ENCODE data around the gene PIP5K1A. TPM values are rescaled to one million over a fixed set of nuclear protein-coding genes. Genes with fewer than 3 reads are reported as not detected.

Gene PIP5K1A
- polyA plus RNA-seq, 1 experiment = 138 TPM

DNA sequence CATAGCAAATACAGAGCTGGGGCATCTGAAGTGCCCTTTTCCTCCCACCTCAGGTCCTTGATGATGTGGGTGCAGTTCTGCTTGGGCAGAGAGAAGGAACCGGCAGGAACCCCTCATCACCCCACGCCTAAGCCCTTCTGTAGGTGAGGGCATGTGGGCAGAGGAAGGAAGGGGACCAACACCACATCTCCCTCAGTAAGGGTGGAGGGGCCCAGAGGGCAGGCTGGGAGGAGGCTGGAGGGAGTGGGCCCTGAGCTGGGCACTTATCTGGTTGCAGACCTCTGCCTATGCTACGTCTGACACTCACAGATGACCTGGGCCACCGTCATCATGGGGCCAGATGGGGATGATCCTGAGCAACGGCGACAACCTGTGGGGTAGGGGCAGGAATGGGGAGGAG, 94.7 kb downstream of the PIP5K1A start:
- CTCF ChIA-PET = interaction anchor here (0.7 to 17.3 kb wide), 5 partner anchors 8 to 47 kb away, joined by 3 to 267 read pairs (median 5); no protein-coding TSS in a partner anchor
- TF ChIP-seq, protein P1, sequence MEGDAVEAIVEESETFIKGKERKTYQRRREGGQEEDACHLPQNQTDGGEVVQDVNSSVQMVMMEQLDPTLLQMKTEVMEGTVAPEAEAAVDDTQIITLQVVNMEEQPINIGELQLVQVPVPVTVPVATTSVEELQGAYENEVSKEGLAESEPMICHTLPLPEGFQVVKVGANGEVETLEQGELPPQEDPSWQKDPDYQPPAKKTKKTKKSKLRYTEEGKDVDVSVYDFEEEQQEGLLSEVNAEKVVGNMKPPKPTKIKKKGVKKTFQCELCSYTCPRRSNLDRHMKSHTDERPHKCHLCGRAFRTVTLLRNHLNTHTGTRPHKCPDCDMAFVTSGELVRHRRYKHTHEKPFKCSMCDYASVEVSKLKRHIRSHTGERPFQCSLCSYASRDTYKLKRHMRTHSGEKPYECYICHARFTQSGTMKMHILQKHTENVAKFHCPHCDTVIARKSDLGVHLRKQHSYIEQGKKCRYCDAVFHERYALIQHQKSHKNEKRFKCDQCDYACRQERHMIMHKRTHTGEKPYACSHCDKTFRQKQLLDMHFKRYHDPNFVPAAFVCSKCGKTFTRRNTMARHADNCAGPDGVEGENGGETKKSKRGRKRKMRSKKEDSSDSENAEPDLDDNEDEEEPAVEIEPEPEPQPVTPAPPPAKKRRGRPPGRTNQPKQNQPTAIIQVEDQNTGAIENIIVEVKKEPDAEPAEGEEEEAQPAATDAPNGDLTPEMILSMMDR (IDR thresholded peaks at IDR 0.05; ENCODE audit: insufficient read depth, low read depth, low read length) = no peak
- no peak for DNase-seq (ENCODE audit: low read depth)
- POLR2A ChIA-PET = no interaction called here
- Histone ChIP-seq H3K36me3 (ENCODE audit: control insufficient read depth, insufficient read depth, low read length) (peaks cover 53% of the 10 kb centered on the region), H3K27me3 (ENCODE audit: control insufficient read depth, insufficient read depth, low read length) (no peaks in the 10 kb centered on the region), H3K4me3 (ENCODE audit: low read depth, low read length) (no peak overlapping the region)

DNA sequence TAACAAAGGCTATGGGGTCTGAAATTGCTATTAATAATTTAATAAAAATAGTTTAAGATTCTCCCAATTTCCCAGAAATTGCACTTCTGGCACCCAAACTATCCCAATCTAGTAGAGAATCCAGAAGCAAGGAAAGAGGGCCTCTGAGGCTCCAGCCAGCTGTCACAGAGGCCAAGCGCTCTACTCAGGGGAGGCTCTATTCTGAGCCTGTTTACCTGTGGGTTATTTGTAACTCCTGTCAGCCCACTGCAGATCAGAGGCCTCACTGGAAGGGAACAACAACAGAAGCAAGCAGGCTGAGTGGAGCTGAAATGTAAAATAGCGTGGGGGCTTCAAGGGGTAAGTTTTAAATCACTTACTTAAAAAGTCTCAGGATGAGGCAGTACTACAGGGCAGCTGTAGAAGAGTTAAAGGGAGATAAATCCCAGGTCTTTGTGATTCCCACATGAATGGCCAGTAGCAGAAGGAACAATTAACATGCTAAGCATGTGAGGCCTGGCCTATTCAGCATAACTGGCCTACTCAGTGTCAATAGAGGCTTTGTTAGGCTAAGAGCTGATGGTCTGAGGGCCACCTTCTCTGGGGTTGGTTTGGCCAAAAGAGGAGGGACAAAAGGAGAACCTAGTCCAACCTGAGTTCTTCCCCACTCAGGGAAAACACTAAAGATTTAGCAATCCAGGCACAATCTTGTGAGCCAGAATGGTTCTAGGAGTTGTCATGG, 96.5 kb downstream of the PIP5K1A start:
- Histone ChIP-seq H3K27me3 (ENCODE audit: control insufficient read depth, insufficient read depth, low read length) (no peaks in the 10 kb centered on the region), H3K4me3 (ENCODE audit: low read depth, low read length) (no peak overlapping the region), H3K36me3 (ENCODE audit: control insufficient read depth, insufficient read depth, low read length) (peaks cover 51% of the 10 kb centered on the region)
- no peak for DNase-seq (ENCODE audit: low read depth)
- ChIA-PET CTCF (interaction anchor here (1.5 to 17.3 kb wide), 5 partner anchors 9 to 104 kb away, joined by 3 to 267 read pairs (median 5); partner anchors contain the start of gene PSMB4), POLR2A (no interaction called here)
- TF ChIP-seq, protein P1 (IDR thresholded peaks at IDR 0.05; ENCODE audit: insufficient read depth, low read depth, low read length) = no peak

Other genes starting within 250 kb of the PIP5K1A start
- 202 and 239 TPM in 2 replicates for gene CERS2, start 223.7 kb upstream of the PIP5K1A start, polyA plus RNA-seq (2011; rRNA removed)
- 0.07 and 0.21 TPM in 2 replicates for gene ANXA9, start 216.3 kb upstream of the PIP5K1A start, polyA plus RNA-seq (2011; rRNA removed)
- 9.7 and 13.0 TPM in 2 replicates for gene MINDY1, start 191.7 kb upstream of the PIP5K1A start, polyA plus RNA-seq (2011; rRNA removed)
- 16.2 and 17.0 TPM in 2 replicates for gene PRUNE1, start 190.1 kb upstream of the PIP5K1A start, polyA plus RNA-seq (2011; rRNA removed)
- 0.18 and 0.31 TPM in 2 replicates for gene BNIPL, start 162.0 kb upstream of the PIP5K1A start, polyA plus RNA-seq (2011; rRNA removed)
- 1.6 and 2.0 TPM in 2 replicates for gene C1orf56, start 150.8 kb upstream of the PIP5K1A start, polyA plus RNA-seq (2011; rRNA removed)
- 59.3 and 60.4 TPM in 2 replicates for gene CDC42SE1, start 138.9 kb upstream of the PIP5K1A start, polyA plus RNA-seq (2011; rRNA removed)
- 4.1 and 6.5 TPM in 2 replicates for gene MLLT11, start 138.2 kb upstream of the PIP5K1A start, polyA plus RNA-seq (2011; rRNA removed)
- gene GABPB2, start 127.8 kb upstream of the PIP5K1A start, polyA plus RNA-seq (2011; rRNA removed) = 16.2 and 16.7 TPM in 2 replicates
- gene SEMA6C, start 51.9 kb upstream of the PIP5K1A start, polyA plus RNA-seq (2011; rRNA removed) = 1.5 and 1.8 TPM in 2 replicates
- not detected in 2 replicates for gene TNFAIP8L2, start 41.9 kb upstream of the PIP5K1A start, polyA plus RNA-seq (2011; rRNA removed)
- gene LYSMD1, start 32.6 kb upstream of the PIP5K1A start, polyA plus RNA-seq (2011; rRNA removed) = 8.5 and 10.2 TPM in 2 replicates
- gene SCNM1, start 32.4 kb upstream of the PIP5K1A start, polyA plus RNA-seq (2011; rRNA removed) = 27.4 and 29.7 TPM in 2 replicates
- gene TMOD4, start 22.6 kb upstream of the PIP5K1A start, polyA plus RNA-seq (2011; rRNA removed) = 0.16 and 0.18 TPM in 2 replicates
- gene VPS72, start 8.4 kb upstream of the PIP5K1A start, polyA plus RNA-seq (2011; rRNA removed) = 60.4 and 71.0 TPM in 2 replicates
- gene PSMD4, start 56.2 kb downstream of the PIP5K1A start, polyA plus RNA-seq (2011; rRNA removed) = 199 and 255 TPM in 2 replicates
- gene ZNF687, start 83.7 kb downstream of the PIP5K1A start, polyA plus RNA-seq (2011; rRNA removed) = 12.5 and 19.8 TPM in 2 replicates
- 71.5 and 98.2 TPM in 2 replicates for gene PI4KB, start 128.9 kb downstream of the PIP5K1A start, polyA plus RNA-seq (2011; rRNA removed)
- gene RFX5, start 148.7 kb downstream of the PIP5K1A start, polyA plus RNA-seq (2011; rRNA removed) = 25.5 and 29.9 TPM in 2 replicates
- 27.9 and 47.9 TPM in 2 replicates for gene SELENBP1, start 174.2 kb downstream of the PIP5K1A start, polyA plus RNA-seq (2011; rRNA removed)
- 467 and 468 TPM in 2 replicates for gene PSMB4, start 201.0 kb downstream of the PIP5K1A start, polyA plus RNA-seq (2011; rRNA removed)

Data from BJ (cell line).